PC-9 (cell line): ENCODE data around the gene TPX2. TPM values are rescaled to one million over a fixed set of nuclear protein-coding genes. Genes with fewer than 3 reads are reported as not detected.

Experiments used
- BruUV-seq: library from RNA; stranded (reverse); fragments of 400-500 nt; replicated peaks from 2 replicates; lab custom pipeline; 2021; lab: Mats Ljungman, UMichigan
- CTCF ChIA-PET: fragments of 300-600 bp; sonication (Branson Sonifier 250); formaldehyde crosslinking; loops from one replicate; lab custom pipeline; 2022; ENCODE audit warnings: antibody characterized with exemption; lab: Charles Lee
- POLR2A ChIA-PET: fragments of 300-600 bp; sonication (Branson Sonifier 250); formaldehyde crosslinking; loops from one replicate; lab custom pipeline; 2022; ENCODE audit warnings: antibody characterized with exemption; ENCODE audit not compliant: unreplicated experiment; lab: Charles Lee
- DNase-seq, 2 experiments: peaks; one replicate each; pipeline versions ENCODE4 v3.0.0 to v3.0.0-alpha.2; 2015 to 2022; ENCODE audit warnings: mixed read lengths in 1 of 2
- H2AFZ ChIP-seq: fragments of 200-600 bp; sonication (generic); 2 replicates; pipeline ENCODE4 v1.8.1; 2017; ENCODE audit warnings: antibody characterized with exemption
- H3F3A ChIP-seq: fragments of 200-600 bp; sonication (generic); 2 replicates; pipeline ENCODE4 v1.8.1; 2017; ENCODE audit warnings: antibody characterized with exemption, mild to moderate bottlenecking, low read depth; ENCODE audit not compliant: insufficient read depth
- H3K27ac ChIP-seq: fragments of 200-600 bp; sonication (generic); 2 replicates; pipeline ENCODE4 v1.6.1; 2016; ENCODE audit warnings: mixed run types
- H3K27me3 ChIP-seq: fragments of 200-600 bp; sonication (generic); 2 replicates; pipeline ENCODE4 v1.6.1; 2016; ENCODE audit warnings: low read depth, mixed run types; ENCODE audit not compliant: insufficient read depth
- H3K36me3 ChIP-seq: fragments of 200-600 bp; sonication (generic); 2 replicates; pipeline ENCODE4 v1.6.1; 2016; ENCODE audit warnings: low read depth, mixed run types
- H3K4me1 ChIP-seq: fragments of 200-600 bp; sonication (generic); replicated peaks from 2 replicates; pipeline ENCODE4 v1.6.1; 2016; ENCODE audit warnings: mixed run types; ENCODE audit not compliant: insufficient read depth
- H3K4me2 ChIP-seq: fragments of 200-600 bp; sonication (generic); 2 replicates; pipeline ENCODE4 v1.6.1; 2017; ENCODE audit warnings: mixed run types
- H3K4me3 ChIP-seq: fragments of 200-600 bp; sonication (generic); 2 replicates; pipeline ENCODE4 v1.6.1; 2016; ENCODE audit warnings: mixed run types
- H3K79me2 ChIP-seq: fragments of 200-600 bp; sonication (generic); 2 replicates; pipeline ENCODE4 v1.6.1; 2017; ENCODE audit warnings: low read depth, mixed run types
- H3K9me2 ChIP-seq: fragments of 200-600 bp; sonication (generic); 2 replicates; pipeline ENCODE4 v1.8.1; 2017; ENCODE audit warnings: mild to moderate bottlenecking; ENCODE audit not compliant: insufficient read depth
- H3K9me3 ChIP-seq: fragments of 200-600 bp; sonication (generic); 2 replicates; pipeline ENCODE4 v1.8.1; 2016; ENCODE audit warnings: low read depth; ENCODE audit not compliant: insufficient read depth
- H4K20me1 ChIP-seq: fragments of 200-600 bp; sonication (generic); 2 replicates; pipeline ENCODE4 v1.8.1; 2017; ENCODE audit not compliant: insufficient read depth
- EZH2 ChIP-seq: fragments of 200-600 bp; sonication (generic); IDR thresholded peaks from 2 replicates; pipeline ENCODE4 v1.8.0; 2017; ENCODE audit warnings: antibody characterized with exemption, low read depth
- intact Hi-C: fragments of 100-400 bp; cut with micrococcal nuclease; formaldehyde crosslinking; loops from one replicate; pipeline ENCODE4 v1.10.0; 2022; ENCODE audit not compliant: unreplicated experiment
- total RNA-seq: library from RNA; stranded (reverse); gene quantifications from 2 replicates; pipeline ENCODE4 v1.2.3, GENCODE V29; 2021
- TF ChIP-seq, protein P1 (sequence below): fragments of 200-600 bp; sonication (generic); conservative IDR thresholded peaks from 2 replicates; pipeline ENCODE4 v1.6.1; 2017; ENCODE audit warnings: mixed run types, antibody characterized with exemption, mild to moderate bottlenecking, moderate library complexity

Gene TPX2
- total RNA-seq, 1 experiment from 2014 or later, result 164 TPM

DNA sequence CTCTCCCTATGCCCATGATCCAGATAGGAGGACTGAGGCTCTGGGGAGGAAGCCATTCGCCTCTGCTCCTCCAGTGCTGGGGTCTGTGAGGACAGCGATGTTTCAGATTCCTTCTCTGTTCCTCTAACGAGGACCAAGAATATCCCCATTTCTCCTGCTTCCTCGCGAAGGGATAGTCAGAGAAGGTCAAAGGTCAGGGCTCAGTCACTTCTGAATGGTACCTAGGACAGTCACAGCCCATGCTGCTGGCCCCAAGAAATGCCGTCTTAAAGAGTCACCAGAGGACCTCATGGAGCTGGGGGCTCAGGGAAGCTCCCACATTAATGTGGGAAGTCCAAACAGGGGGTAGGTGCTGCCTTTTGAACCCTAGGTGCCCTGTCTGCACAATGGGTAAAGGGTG lies 104.2 kb downstream of the TPX2 start:
- Histone ChIP-seq H3K9me3 (no peaks in the 10 kb centered on the region), H4K20me1 (no peaks in the 10 kb centered on the region), H3K36me3 (no peaks in the 10 kb centered on the region), H2AFZ (no peak overlapping the region), H3K4me2 (no peak overlapping the region), H3K27me3 (peaks cover 6% of the 10 kb centered on the region; the same call in 1 of the 2 replicates), H3F3A (0 out of 2 replicates have a peak, but pooled peaks cover 3% of the 10 kb centered on the region), H3K4me3 (no peak overlapping the region), H3K79me2 (no peaks in the 10 kb centered on the region), H3K4me1 (peaks cover 9% of the 10 kb centered on the region), H3K9me2 (no peaks in the 10 kb centered on the region), H3K27ac (no peak overlapping the region)
- intact Hi-C loops, result loop anchor here (5.0 kb wide), 1 partner anchor 116 kb away; no protein-coding TSS in a partner anchor
- ChIA-PET CTCF (interaction anchor here (0.6 kb wide), 1 partner anchor 8 kb away, joined by 4 read pairs; no protein-coding TSS in a partner anchor), POLR2A (no interaction called here)
- TF ChIP-seq, protein P1, sequence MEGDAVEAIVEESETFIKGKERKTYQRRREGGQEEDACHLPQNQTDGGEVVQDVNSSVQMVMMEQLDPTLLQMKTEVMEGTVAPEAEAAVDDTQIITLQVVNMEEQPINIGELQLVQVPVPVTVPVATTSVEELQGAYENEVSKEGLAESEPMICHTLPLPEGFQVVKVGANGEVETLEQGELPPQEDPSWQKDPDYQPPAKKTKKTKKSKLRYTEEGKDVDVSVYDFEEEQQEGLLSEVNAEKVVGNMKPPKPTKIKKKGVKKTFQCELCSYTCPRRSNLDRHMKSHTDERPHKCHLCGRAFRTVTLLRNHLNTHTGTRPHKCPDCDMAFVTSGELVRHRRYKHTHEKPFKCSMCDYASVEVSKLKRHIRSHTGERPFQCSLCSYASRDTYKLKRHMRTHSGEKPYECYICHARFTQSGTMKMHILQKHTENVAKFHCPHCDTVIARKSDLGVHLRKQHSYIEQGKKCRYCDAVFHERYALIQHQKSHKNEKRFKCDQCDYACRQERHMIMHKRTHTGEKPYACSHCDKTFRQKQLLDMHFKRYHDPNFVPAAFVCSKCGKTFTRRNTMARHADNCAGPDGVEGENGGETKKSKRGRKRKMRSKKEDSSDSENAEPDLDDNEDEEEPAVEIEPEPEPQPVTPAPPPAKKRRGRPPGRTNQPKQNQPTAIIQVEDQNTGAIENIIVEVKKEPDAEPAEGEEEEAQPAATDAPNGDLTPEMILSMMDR, result no peak
- TF ChIP-seq EZH2, result no peak
- BruUV-seq, result no TSS peak
- DNase-seq, result no peak

DNA sequence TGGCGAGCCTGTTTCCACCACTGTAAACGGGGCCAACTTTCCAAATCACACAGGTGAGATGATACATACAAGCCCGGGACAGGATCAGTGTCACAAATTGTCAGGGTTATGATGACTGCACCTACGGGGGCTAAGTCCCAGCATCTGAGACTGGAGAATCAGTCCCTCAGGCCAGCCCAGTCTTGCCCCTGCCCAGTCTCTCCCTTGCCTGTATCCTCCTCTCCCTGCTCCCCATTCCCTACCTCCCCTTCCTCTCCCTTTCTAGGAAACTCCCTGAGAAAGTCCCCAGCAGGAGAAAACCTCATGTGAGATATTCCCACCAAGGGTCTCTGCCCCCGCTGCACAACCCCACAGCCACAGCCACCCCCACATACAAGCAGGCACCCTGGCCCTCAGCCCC lies 104.8 kb downstream of the TPX2 start:
- Histone ChIP-seq H3K9me2 (no peaks in the 10 kb centered on the region), H3K9me3 (no peaks in the 10 kb centered on the region), H3K27ac (no peak overlapping the region), H3K79me2 (no peaks in the 10 kb centered on the region), H3F3A (no peaks in the 10 kb centered on the region), H3K4me1 (peaks cover 9% of the 10 kb centered on the region), H3K4me2 (no peak overlapping the region), H3K27me3 (peaks cover 11% of the 10 kb centered on the region; the same call in 1 of the 2 replicates), H4K20me1 (no peaks in the 10 kb centered on the region), H2AFZ (no peak overlapping the region), H3K4me3 (no peak overlapping the region), H3K36me3 (no peaks in the 10 kb centered on the region)
- intact Hi-C loops, result loop anchor here (5.0 kb wide), 1 partner anchor 117 kb away; no protein-coding TSS in a partner anchor
- BruUV-seq, result no TSS peak
- TF ChIP-seq, protein P1, result no peak
- TF ChIP-seq EZH2, result no peak
- no peak for DNase-seq
- POLR2A ChIA-PET, result no interaction called here
- CTCF ChIA-PET, result interaction anchor here (0.6 kb wide), 1 partner anchor 8 kb away, joined by 4 read pairs; no protein-coding TSS in a partner anchor

GRCh38 chr20:31844737-31845299 lies 105.7 kb downstream of the TPX2 start:
- no peak overlapping the region for H3K4me2 ChIP-seq
- DNase-seq, result no peak
- no peak overlapping the region for H2AFZ ChIP-seq
- ChIA-PET POLR2A (no interaction called here), CTCF (no interaction called here)
- no peak for TF ChIP-seq EZH2
- TF ChIP-seq, protein P1, result no peak
- peaks cover 20% of the 10 kb centered on the region for H3K27me3 ChIP-seq
- H4K20me1 ChIP-seq, result no peaks in the 10 kb centered on the region
- no peaks in the 10 kb centered on the region for H3K9me2 ChIP-seq
- peaks cover 9% of the 10 kb centered on the region for H3K4me1 ChIP-seq
- H3K27ac ChIP-seq, result no peak overlapping the region
- BruUV-seq, result no TSS peak
- no peaks in the 10 kb centered on the region for H3F3A ChIP-seq
- H3K79me2 ChIP-seq, result no peaks in the 10 kb centered on the region
- H3K4me3 ChIP-seq, result no peak overlapping the region
- no peaks in the 10 kb centered on the region for H3K36me3 ChIP-seq
- H3K9me3 ChIP-seq, result no peaks in the 10 kb centered on the region
- intact Hi-C loops, result loop anchor here (5.0 kb wide), 1 partner anchor 118 kb away; no protein-coding TSS in a partner anchor
